DND-41 (cell line): ENCODE data around the gene MYOF.

ENCODE experiments used
- CTCF ChIP-seq: IDR thresholded peaks from 2 replicates; pipeline ENCODE4 v1.5.1; 2012; ENCODE audit warnings: borderline replicate concordance, low read length, moderate library complexity, mild to moderate bottlenecking; ENCODE audit not compliant: poor library complexity, severe bottlenecking; ENCODE audit errors: extremely low read depth
- EZH2 ChIP-seq: IDR thresholded peaks from 3 replicates; pipeline ENCODE4 v1.6.1; 2012; ENCODE audit warnings: borderline replicate concordance, low read depth, mild to moderate bottlenecking, moderate library complexity, low read length, inconsistent platforms; ENCODE audit not compliant: severe bottlenecking

- TF ChIP-seq CTCF (no peak), EZH2 (no peak)
Observed at GRCh38 chr10:93447970-93448369, 34.2 kb downstream of the MYOF start.
